Measurements from ENCODE around the gene BNIP3. TPM values are rescaled to one million over a fixed set of nuclear protein-coding genes. Genes with fewer than 3 reads are reported as not detected.

The BNIP3 gene, protein sequence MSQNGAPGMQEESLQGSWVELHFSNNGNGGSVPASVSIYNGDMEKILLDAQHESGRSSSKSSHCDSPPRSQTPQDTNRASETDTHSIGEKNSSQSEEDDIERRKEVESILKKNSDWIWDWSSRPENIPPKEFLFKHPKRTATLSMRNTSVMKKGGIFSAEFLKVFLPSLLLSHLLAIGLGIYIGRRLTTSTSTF
- 239 and 396 TPM in 2 replicates for total RNA-seq (2012; rRNA removed)

DNA sequence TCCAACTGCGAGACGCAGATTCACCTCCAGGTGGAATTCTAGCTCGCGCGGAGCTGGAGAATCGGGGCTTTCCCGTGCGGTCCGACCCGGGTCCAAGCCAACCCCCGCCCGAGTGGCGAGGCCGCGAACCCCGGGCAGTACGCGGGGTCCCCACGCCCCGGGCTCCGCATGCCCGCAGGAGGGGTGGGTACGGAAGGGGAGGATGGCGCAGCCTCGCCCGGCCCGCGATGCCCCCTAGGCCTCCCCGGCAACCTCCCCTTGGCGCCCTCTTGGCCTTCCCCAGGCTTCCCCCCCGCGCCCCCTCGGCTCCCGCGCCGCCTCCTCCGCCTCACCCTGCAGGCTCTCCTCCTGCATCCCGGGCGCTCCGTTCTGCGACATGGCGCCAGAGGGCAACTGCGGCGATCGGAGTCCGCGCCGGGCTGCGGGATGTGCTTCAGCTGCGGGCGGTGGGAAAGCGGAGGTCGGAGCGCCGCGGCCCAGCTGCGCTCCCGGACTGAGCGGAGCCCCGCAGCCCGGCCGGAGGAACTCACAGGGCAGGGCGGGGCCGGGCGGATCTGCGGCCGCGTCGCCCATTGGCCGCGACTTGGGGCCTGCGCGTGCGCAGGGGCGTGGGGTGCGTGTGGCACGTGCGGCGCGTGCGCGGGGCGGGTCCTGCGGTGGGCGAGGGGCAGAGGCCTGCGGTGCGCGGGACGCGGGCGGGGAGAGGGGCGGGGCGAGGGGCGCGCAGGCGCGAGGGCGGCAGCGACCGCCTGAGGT lies at the start of gene BNIP3:
BNIP3 (minus strand) TSS at position 495 of the 756 bp plus-strand sequence; CDS start at position 378, 117 bp downstream.
- H3K9me3 ChIP-seq (replicated peaks; ENCODE audit: low read length) = no peaks in the 10 kb centered on the region

GRCh38 chr10:132030898-132031463 lies 49.3 kb upstream of the BNIP3 start:
- Histone ChIP-seq H3K36me3 (ENCODE audit: insufficient read depth, low read length) (no peaks in the 10 kb centered on the region), H3K9me3 (replicated peaks; ENCODE audit: low read length) (no peaks in the 10 kb centered on the region), H3K9ac (ENCODE audit: low read depth, low read length) (no peak overlapping the region), H3K4me2 (ENCODE audit: low read length) (no peak overlapping the region), H3K27me3 (ENCODE audit: control insufficient read depth, insufficient read depth, low read length) (peaks cover 57% of the 10 kb centered on the region), H3K4me1 (ENCODE audit: control insufficient read depth, insufficient read depth, low read length) (no peaks in the 10 kb centered on the region), H3K4me3 (ENCODE audit: low read length) (no peak overlapping the region)

More for the DNA sequence above, at the start of gene BNIP3:
- Histone ChIP-seq H3K9ac (ENCODE audit: low read depth, low read length) (peak within 1 kb of the TSS; percentile 87), H3K27me3 (ENCODE audit: control insufficient read depth, insufficient read depth, low read length) (no peaks in the 10 kb centered on the region), H3K4me3 (ENCODE audit: low read length) (peak within 1 kb of the TSS; percentile 74), H3K4me1 (ENCODE audit: control insufficient read depth, insufficient read depth, low read length) (peaks cover 26% of the 10 kb centered on the region), H3K36me3 (ENCODE audit: insufficient read depth, low read length) (peaks cover 8% of the 10 kb centered on the region), H3K4me2 (ENCODE audit: low read length) (peak within 1 kb of the TSS; percentile 94)

GRCh38 chr10:132028706-132029105 lies 47.0 kb upstream of the BNIP3 start:
- Histone ChIP-seq H3K9me3 (replicated peaks; ENCODE audit: low read length) (no peaks in the 10 kb centered on the region), H3K4me1 (ENCODE audit: control insufficient read depth, insufficient read depth, low read length) (peaks cover 1% of the 10 kb centered on the region), H3K27me3 (ENCODE audit: control insufficient read depth, insufficient read depth, low read length) (peaks cover 52% of the 10 kb centered on the region), H3K4me2 (ENCODE audit: low read length) (no peak overlapping the region), H3K9ac (ENCODE audit: low read depth, low read length) (no peak overlapping the region), H3K36me3 (ENCODE audit: insufficient read depth, low read length) (no peaks in the 10 kb centered on the region), H3K4me3 (ENCODE audit: low read length) (no peak overlapping the region)

DNA sequence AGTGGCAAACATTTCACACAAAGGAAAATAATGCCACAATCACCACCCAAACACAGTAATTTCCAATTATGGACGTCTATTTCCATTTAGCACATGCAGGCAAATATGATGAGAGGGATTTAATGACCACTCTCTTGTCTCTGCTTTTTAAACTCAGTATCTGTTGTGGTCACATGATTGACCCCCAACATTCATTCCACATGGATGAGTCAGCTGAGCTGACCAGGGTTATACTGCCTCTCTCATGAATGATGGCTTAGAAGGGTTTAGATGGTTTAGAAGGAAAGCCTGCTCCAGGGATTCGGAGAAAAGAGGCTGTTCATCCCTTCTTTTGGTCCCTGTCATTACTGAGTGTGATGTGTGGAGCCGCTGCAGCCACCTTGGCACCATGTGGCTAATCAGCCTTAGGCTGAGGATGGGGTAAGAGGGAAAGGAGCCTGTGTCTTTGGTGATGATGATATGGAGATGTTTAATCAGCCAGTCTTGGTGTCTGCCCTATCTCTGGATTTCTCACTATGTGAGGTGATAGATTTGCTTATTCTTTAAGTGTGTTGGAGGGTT lies 45.8 kb upstream of the BNIP3 start:
- Histone ChIP-seq H3K36me3 (ENCODE audit: insufficient read depth, low read length) (no peaks in the 10 kb centered on the region), H3K4me1 (ENCODE audit: control insufficient read depth, insufficient read depth, low read length) (peaks cover 7% of the 10 kb centered on the region), H3K4me2 (ENCODE audit: low read length) (no peak overlapping the region), H3K9me3 (replicated peaks; ENCODE audit: low read length) (no peaks in the 10 kb centered on the region), H3K9ac (ENCODE audit: low read depth, low read length) (no peak overlapping the region), H3K4me3 (ENCODE audit: low read length) (no peak overlapping the region), H3K27me3 (ENCODE audit: control insufficient read depth, insufficient read depth, low read length) (peaks cover 51% of the 10 kb centered on the region)

GRCh38 chr10:132023092-132023811 lies 41.5 kb upstream of the BNIP3 start:
- Histone ChIP-seq H3K36me3 (ENCODE audit: insufficient read depth, low read length) (no peaks in the 10 kb centered on the region), H3K9me3 (replicated peaks; ENCODE audit: low read length) (no peaks in the 10 kb centered on the region), H3K4me3 (ENCODE audit: low read length) (peak overlapping the region; percentile 60), H3K4me2 (ENCODE audit: low read length) (peak overlapping the region; percentile 97), H3K9ac (ENCODE audit: low read depth, low read length) (no peak overlapping the region), H3K27me3 (ENCODE audit: control insufficient read depth, insufficient read depth, low read length) (peaks cover 37% of the 10 kb centered on the region), H3K4me1 (ENCODE audit: control insufficient read depth, insufficient read depth, low read length) (peaks cover 7% of the 10 kb centered on the region)

DNA sequence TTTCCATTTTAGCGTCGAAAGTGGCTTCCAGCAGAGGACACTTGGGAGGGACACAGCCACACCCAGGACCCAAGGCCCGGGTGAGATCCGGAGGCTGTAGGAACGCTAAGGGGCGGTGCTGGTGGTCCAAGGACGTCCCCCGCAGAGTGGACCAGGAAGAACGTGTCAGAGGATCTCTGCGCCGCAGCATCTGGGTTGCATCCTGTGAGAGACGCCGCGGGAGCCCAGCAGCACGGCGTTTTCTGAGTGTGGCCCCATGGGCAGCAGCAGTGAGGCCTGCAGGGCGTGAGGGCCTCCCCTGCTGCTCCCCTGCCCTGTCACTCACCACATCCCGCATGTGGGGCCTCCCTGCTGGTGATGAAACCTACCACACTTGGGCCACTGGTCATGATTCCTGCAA lies 40.5 kb upstream of the BNIP3 start:
- Histone ChIP-seq H3K9ac (ENCODE audit: low read depth, low read length) (no peak overlapping the region), H3K4me1 (ENCODE audit: control insufficient read depth, insufficient read depth, low read length) (peaks cover 7% of the 10 kb centered on the region), H3K4me2 (ENCODE audit: low read length) (no peak overlapping the region), H3K9me3 (replicated peaks; ENCODE audit: low read length) (no peaks in the 10 kb centered on the region), H3K4me3 (ENCODE audit: low read length) (no peak overlapping the region), H3K36me3 (ENCODE audit: insufficient read depth, low read length) (no peaks in the 10 kb centered on the region), H3K27me3 (ENCODE audit: control insufficient read depth, insufficient read depth, low read length) (peaks cover 36% of the 10 kb centered on the region)

GRCh38 chr10:132021504-132022143 lies 39.9 kb upstream of the BNIP3 start:
- Histone ChIP-seq H3K9me3 (replicated peaks; ENCODE audit: low read length) (no peaks in the 10 kb centered on the region), H3K4me1 (ENCODE audit: control insufficient read depth, insufficient read depth, low read length) (peaks cover 7% of the 10 kb centered on the region), H3K9ac (ENCODE audit: low read depth, low read length) (no peak overlapping the region), H3K4me2 (ENCODE audit: low read length) (no peak overlapping the region), H3K27me3 (ENCODE audit: control insufficient read depth, insufficient read depth, low read length) (peaks cover 36% of the 10 kb centered on the region), H3K4me3 (ENCODE audit: low read length) (no peak overlapping the region), H3K36me3 (ENCODE audit: insufficient read depth, low read length) (no peaks in the 10 kb centered on the region)

DNA sequence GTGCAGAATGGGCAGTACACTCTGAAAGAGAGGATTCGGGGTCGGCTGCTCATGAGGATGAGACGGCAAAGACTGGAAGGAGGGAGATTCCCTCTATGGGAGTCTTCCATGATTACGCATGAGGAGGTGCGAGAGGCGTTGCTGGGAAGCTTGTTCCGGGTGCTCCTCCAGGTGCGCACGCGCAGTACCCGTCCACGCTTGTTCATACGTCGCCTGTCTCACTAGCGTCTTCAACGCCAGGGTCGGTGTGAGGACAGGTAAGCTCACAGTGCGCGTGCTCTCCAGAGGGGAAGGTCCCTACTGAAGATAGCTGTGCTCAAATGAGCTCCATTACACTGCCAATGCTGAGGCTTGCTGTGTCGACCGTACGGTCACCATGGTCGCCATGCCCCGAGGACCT lies 39.3 kb upstream of the BNIP3 start:
- Histone ChIP-seq H3K9me3 (replicated peaks; ENCODE audit: low read length) (no peaks in the 10 kb centered on the region), H3K4me1 (ENCODE audit: control insufficient read depth, insufficient read depth, low read length) (peaks cover 7% of the 10 kb centered on the region), H3K4me3 (ENCODE audit: low read length) (no peak overlapping the region), H3K9ac (ENCODE audit: low read depth, low read length) (no peak overlapping the region), H3K4me2 (ENCODE audit: low read length) (no peak overlapping the region), H3K27me3 (ENCODE audit: control insufficient read depth, insufficient read depth, low read length) (peaks cover 36% of the 10 kb centered on the region), H3K36me3 (ENCODE audit: insufficient read depth, low read length) (no peaks in the 10 kb centered on the region)

DNA sequence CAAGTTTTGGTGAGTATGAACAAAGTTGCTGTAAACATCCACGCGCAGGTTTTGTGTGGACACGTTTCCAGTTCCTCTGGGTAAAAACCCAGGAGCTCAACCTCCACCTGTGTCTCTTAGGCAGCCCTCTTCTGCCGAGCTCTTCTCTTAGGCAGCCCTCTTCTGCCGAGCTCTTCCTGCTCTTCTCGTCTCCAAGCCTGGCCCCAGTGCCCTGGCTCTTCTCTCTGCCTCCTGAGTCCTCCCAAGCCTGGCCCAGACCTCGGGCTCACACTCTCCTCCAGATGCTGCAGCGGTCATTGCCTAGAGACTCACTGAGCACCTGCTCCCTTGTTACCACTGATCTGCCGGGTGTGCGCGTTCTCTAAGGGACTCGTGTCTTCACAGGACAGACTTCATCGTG lies 38.7 kb upstream of the BNIP3 start:
- Histone ChIP-seq H3K36me3 (ENCODE audit: insufficient read depth, low read length) (no peaks in the 10 kb centered on the region), H3K4me1 (ENCODE audit: control insufficient read depth, insufficient read depth, low read length) (peaks cover 7% of the 10 kb centered on the region), H3K9me3 (replicated peaks; ENCODE audit: low read length) (no peaks in the 10 kb centered on the region), H3K27me3 (ENCODE audit: control insufficient read depth, insufficient read depth, low read length) (peaks cover 33% of the 10 kb centered on the region), H3K4me3 (ENCODE audit: low read length) (no peak overlapping the region), H3K9ac (ENCODE audit: low read depth, low read length) (no peak overlapping the region), H3K4me2 (ENCODE audit: low read length) (no peak overlapping the region)

DNA sequence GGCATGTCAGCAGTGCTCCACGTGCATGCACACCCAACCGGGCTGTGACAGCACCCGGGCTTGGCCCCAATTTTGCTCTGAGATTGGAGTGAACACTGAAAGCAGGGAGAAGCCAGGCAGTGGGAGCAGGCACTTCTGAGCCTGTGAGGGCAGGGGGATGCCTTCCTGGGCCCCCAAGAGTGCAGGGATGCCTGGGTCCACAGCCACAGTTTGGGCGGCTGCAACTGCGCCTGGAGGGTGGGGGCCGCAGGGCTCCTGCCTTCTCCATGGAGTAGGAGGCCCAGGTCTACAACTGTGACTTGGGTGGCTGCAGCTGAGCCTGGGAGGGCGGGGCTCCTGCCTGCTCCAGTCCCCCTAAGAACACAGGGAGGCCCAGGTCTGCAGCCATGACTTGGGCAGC lies 37.6 kb upstream of the BNIP3 start:
- no peaks in the 10 kb centered on the region for H3K36me3 ChIP-seq (ENCODE audit: insufficient read depth, low read length)
- peaks cover 27% of the 10 kb centered on the region for H3K27me3 ChIP-seq (ENCODE audit: control insufficient read depth, insufficient read depth, low read length)
- no peak overlapping the region for H3K4me2 ChIP-seq (ENCODE audit: low read length)
- no peak overlapping the region for H3K4me3 ChIP-seq (ENCODE audit: low read length)
- H3K4me1 ChIP-seq (ENCODE audit: control insufficient read depth, insufficient read depth, low read length) = peaks cover 7% of the 10 kb centered on the region
- H3K9ac ChIP-seq (ENCODE audit: low read depth, low read length) = no peak overlapping the region
- no peaks in the 10 kb centered on the region for H3K9me3 ChIP-seq (replicated peaks; ENCODE audit: low read length)

- Histone ChIP-seq H3K4me2 (ENCODE audit: low read length) (no peak overlapping the region), H3K9ac (ENCODE audit: low read depth, low read length) (no peak overlapping the region), H3K4me1 (ENCODE audit: control insufficient read depth, insufficient read depth, low read length) (peaks cover 3% of the 10 kb centered on the region), H3K27me3 (ENCODE audit: control insufficient read depth, insufficient read depth, low read length) (peaks cover 22% of the 10 kb centered on the region), H3K9me3 (replicated peaks; ENCODE audit: low read length) (no peaks in the 10 kb centered on the region), H3K36me3 (ENCODE audit: insufficient read depth, low read length) (no peaks in the 10 kb centered on the region), H3K4me3 (ENCODE audit: low read length) (no peak overlapping the region)
Observed at GRCh38 chr10:132018446-132018845, 36.7 kb upstream of the BNIP3 start.
